H1 (cell line): ENCODE measurements around the gene POLD4. TPM values are rescaled to one million over a fixed set of nuclear protein-coding genes. Genes with fewer than 3 reads are reported as not detected.

ENCODE experiments used
- EZH2 ChIP-seq: fragments of 200-600 bp; sonication (generic); IDR thresholded peaks from 2 replicates; pipeline ENCODE4 v1.7.1; 2012; ENCODE audit warnings: low read depth, mild to moderate bottlenecking, moderate library complexity, low read length, inconsistent platforms; ENCODE audit not compliant: severe bottlenecking
- GTF2F1 ChIP-seq: IDR thresholded peaks from 2 replicates; pipeline ENCODE4 v1.6.1; 2012; ENCODE audit warnings: low read depth, low read length, improper control_type of control experiment, borderline replicate concordance
- RBBP5 ChIP-seq: IDR thresholded peaks from 2 replicates; pipeline ENCODE4 v1.7.1; 2012; ENCODE audit warnings: low read depth, mild to moderate bottlenecking, inconsistent platforms, low read length, moderate library complexity, borderline replicate concordance
- polyA plus RNA-seq, 7 experiments: library from polyadenylated mRNA; depleted of rRNA in 3 of 7; stranded (reverse) in 5 of 7; unstranded in 2 of 7; fragments of >200 nt in 5 of 7; fragments of 200-250 nt in 2 of 7; gene quantifications; 1 replicate in 5 of 7; 2 replicates in 1 of 7; 4 replicates in 1 of 7; pipeline versions ENCODE4 v1.2.1 to v1.2.3, GENCODE V29; 2011 to 2013; ENCODE audit warnings: missing spikeins in 2 of 7, mixed read lengths in 2 of 7
- total RNA-seq: library from RNA; stranded (reverse); fragmentation: NEBNext Ultra II Directional; extraction: Animal tissue kit (Norgen Biotek cat#: 25700); gene quantifications from 2 replicates; pipeline ENCODE4 v1.2.1, GENCODE V29; 2021

The POLD4 gene
- total and polyA plus RNA-seq, 2 of the 8 experiments (the other 6 are each of a cell fraction or from before 2014, with no cell fraction given), result 21.2 to 46.7 TPM

GRCh38 chr11:67393990-67394389, 40.6 kb upstream of the POLD4 start (continued):
- TF ChIP-seq RBBP5 (no peak), EZH2 (no peak), GTF2F1 (no peak)
